IMR-90 (cell line): ENCODE measurements around the gene CD1B.

ENCODE experiments used
- BHLHE40 ChIP-seq: fragments of 150-350 bp; IDR thresholded peaks from 2 replicates; pipeline ENCODE4 v1.6.1; 2016; ENCODE audit warnings: mild to moderate bottlenecking, low read depth, low read length
- CEBPB ChIP-seq: IDR thresholded peaks from 2 replicates; pipeline ENCODE4 v1.6.1; 2012; ENCODE audit warnings: low read depth, low read length, improper control_type of control experiment
- MAFK ChIP-seq: IDR thresholded peaks from 2 replicates; pipeline ENCODE4 v1.6.1; 2012; ENCODE audit warnings: low read depth, low read length, improper control_type of control experiment
- MXI1 ChIP-seq: IDR thresholded peaks from 2 replicates; pipeline ENCODE4 v1.6.1; 2012; ENCODE audit warnings: low read depth, mild to moderate bottlenecking, low read length, moderate library complexity, borderline replicate concordance
- NFE2L2 ChIP-seq: fragments of 150-350 bp; IDR thresholded peaks from 2 replicates; pipeline ENCODE4 v1.6.1; 2016; ENCODE audit warnings: low read depth, mild to moderate bottlenecking, low read length
- POLR2A ChIP-seq: IDR thresholded peaks from 2 replicates; pipeline ENCODE4 v1.6.1; 2012; ENCODE audit warnings: mild to moderate bottlenecking, low read depth, low read length
- RAD21 ChIP-seq: IDR thresholded peaks from 2 replicates; pipeline ENCODE4 v1.6.1; 2012; ENCODE audit warnings: low read length, improper control_type of control experiment
- RCOR1 ChIP-seq: IDR thresholded peaks from 2 replicates; pipeline ENCODE4 v1.6.1; 2012; ENCODE audit warnings: mild to moderate bottlenecking, low read length, improper control_type of control experiment; ENCODE audit not compliant: insufficient replicate concordance
- RFX5 ChIP-seq: IDR thresholded peaks from 2 replicates; pipeline ENCODE4 v1.8.0; 2012; ENCODE audit warnings: low read depth, mild to moderate bottlenecking, low read length, moderate library complexity
- SMC3 ChIP-seq: fragments of 150-350 bp; IDR thresholded peaks from 2 replicates; pipeline ENCODE4 v1.6.1; 2016; ENCODE audit warnings: low read depth, mild to moderate bottlenecking, antibody characterized with exemption, low read length, moderate library complexity
- TF ChIP-seq, protein P1 (sequence below): conservative IDR thresholded peaks from 2 replicates; pipeline ENCODE4 v1.5.1; 2012; ENCODE audit warnings: mild to moderate bottlenecking, low read depth, low read length, improper control_type of control experiment
- TF ChIP-seq, protein P2 (sequence below): fragments of 150-350 bp; IDR thresholded peaks from 2 replicates; pipeline ENCODE4 v1.6.1; 2017; ENCODE audit warnings: mild to moderate bottlenecking, antibody characterized with exemption, low read length, low read depth
- TF ChIP-seq, protein P3 (sequence below): fragments of 150-350 bp; IDR thresholded peaks from 2 replicates; pipeline ENCODE4 v1.6.1; 2016; ENCODE audit warnings: low read depth, mild to moderate bottlenecking, low read length, moderate library complexity, borderline replicate concordance

DNA sequence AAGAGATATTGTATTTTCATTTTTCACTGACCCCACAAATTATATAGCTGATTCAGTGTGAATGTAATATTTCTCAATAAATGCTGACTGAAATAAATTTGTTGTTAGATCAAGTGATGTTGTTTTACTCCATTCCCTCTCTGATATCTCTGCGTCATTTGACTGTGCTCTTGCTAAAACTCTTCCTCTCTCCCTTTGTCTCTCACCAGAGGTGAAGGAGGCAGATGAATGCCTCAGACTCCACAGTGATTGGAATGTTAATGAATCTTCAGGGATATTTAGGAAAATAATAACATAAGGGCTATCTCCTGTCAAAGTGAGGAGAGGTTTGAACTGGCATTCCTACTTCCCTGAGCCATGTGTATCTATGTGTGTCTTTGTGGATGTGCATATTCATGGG, 26.1 kb upstream of the CD1B start:
- TF ChIP-seq, protein P1, sequence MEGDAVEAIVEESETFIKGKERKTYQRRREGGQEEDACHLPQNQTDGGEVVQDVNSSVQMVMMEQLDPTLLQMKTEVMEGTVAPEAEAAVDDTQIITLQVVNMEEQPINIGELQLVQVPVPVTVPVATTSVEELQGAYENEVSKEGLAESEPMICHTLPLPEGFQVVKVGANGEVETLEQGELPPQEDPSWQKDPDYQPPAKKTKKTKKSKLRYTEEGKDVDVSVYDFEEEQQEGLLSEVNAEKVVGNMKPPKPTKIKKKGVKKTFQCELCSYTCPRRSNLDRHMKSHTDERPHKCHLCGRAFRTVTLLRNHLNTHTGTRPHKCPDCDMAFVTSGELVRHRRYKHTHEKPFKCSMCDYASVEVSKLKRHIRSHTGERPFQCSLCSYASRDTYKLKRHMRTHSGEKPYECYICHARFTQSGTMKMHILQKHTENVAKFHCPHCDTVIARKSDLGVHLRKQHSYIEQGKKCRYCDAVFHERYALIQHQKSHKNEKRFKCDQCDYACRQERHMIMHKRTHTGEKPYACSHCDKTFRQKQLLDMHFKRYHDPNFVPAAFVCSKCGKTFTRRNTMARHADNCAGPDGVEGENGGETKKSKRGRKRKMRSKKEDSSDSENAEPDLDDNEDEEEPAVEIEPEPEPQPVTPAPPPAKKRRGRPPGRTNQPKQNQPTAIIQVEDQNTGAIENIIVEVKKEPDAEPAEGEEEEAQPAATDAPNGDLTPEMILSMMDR: no peak
- TF ChIP-seq, protein P2, sequence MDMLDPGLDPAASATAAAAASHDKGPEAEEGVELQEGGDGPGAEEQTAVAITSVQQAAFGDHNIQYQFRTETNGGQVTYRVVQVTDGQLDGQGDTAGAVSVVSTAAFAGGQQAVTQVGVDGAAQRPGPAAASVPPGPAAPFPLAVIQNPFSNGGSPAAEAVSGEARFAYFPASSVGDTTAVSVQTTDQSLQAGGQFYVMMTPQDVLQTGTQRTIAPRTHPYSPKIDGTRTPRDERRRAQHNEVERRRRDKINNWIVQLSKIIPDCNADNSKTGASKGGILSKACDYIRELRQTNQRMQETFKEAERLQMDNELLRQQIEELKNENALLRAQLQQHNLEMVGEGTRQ: no peak
- TF ChIP-seq MAFK (no peak), RAD21 (no peak), RFX5 (no peak), SMC3 (no peak), POLR2A (no peak), CEBPB (no peak), BHLHE40 (no peak), MXI1 (no peak), RCOR1 (no peak), NFE2L2 (no peak)
- TF ChIP-seq, protein P3, sequence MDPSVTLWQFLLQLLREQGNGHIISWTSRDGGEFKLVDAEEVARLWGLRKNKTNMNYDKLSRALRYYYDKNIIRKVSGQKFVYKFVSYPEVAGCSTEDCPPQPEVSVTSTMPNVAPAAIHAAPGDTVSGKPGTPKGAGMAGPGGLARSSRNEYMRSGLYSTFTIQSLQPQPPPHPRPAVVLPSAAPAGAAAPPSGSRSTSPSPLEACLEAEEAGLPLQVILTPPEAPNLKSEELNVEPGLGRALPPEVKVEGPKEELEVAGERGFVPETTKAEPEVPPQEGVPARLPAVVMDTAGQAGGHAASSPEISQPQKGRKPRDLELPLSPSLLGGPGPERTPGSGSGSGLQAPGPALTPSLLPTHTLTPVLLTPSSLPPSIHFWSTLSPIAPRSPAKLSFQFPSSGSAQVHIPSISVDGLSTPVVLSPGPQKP: no peak
